Measurements from ENCODE around the gene CBLIF. TPM values are rescaled to one million over a fixed set of nuclear protein-coding genes. Genes with fewer than 3 reads are reported as not detected.
"Not testable (repeated sequence)": the region's sequence is repeated elsewhere in the genome, so short reads cannot be mapped to it uniquely, and the experiment has no call there.

Gene CBLIF
- total RNA-seq, 1 donor from 2014 or later, result not detected

- Histone ChIP-seq H3K27me3 (ENCODE audit: low read depth) (no peaks in the 10 kb centered on the region), H3K4me1 (no peaks in the 10 kb centered on the region), H3K9me3 (no peaks in the 10 kb centered on the region), H3K36me3 (no peaks in the 10 kb centered on the region), H3K27ac (no peak overlapping the region), H3K4me3 (no peak overlapping the region)
- ATAC-seq (no peak), DNase-seq (no peak)
- no peak for TF ChIP-seq CTCF (IDR thresholded peaks at IDR 0.05)
- intact Hi-C loops (cut with DNase I), result no loop called here
These were observed 14.4 kb upstream of the CBLIF start for GRCh38 chr11:59859673-59860072.

DNA sequence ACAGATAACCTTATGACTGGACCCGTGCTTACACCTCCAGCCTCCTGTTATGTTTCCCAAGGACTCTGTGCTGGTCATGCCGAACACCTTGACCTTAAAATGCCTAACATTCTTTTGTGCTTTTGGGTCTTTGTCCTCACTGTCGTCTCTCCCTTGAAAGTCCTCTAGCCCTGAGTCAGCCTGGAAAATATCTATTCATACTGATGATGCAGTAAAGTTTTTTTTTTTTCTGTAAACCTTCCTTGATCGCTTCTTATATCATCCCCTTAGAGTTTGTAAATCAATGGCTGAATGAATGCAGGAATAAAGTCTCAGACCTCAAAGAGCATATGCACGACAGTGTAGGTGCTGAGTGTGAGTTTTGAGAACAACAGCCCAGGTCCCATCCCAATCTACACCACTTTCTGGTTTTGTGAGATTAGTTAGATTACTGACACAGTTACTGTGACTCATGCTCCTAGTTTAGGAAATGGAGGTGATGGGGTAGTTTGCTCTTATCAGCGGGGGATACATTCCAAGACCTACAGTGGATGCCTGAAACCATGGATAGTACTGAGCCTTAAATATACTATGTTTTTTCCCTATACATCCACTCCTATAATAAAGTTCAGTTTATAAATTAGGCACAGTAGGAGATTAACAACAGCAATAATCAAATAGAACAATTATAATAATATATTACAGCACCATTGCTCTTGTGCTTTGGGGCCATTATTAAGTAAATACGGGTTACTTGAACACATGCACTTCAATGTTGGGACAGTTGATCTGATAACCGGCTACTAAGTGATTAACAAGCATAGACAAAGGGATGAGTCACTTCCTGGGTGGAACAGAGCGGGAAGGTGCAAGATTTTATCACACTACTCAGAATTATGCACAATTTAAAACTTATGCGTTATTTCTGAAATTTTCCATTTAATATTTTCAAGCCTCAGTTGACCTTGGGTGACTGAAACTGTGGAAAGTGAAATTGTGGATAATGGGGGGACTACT, 12.4 kb upstream of the CBLIF start:
- TF ChIP-seq CTCF (IDR thresholded peaks at IDR 0.05), result no peak

DNA sequence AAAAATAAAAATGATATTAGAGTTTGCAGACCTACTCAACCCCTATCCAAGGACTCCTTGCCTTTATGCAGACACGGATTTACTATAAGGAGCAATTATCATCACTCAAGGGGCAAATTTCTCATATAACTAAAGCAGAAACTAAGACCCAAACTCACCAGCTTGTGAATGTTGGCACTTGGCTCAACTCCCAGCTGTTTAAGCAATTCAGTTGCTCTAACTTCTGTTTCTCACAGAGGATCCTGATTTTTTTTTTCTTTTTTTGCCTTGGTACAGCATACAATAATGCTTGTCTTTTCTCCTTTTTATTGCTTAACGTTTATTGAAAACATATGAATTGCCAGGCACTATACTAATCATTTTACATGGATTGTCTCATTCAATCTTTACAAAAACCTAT, 9.6 kb upstream of the CBLIF start:
- TF ChIP-seq CTCF (IDR thresholded peaks at IDR 0.05), result no peak
- Histone ChIP-seq H3K4me3 (no peak overlapping the region), H3K27ac (no peak overlapping the region), H3K4me1 (no peaks in the 10 kb centered on the region), H3K36me3 (no peaks in the 10 kb centered on the region), H3K27me3 (ENCODE audit: low read depth) (no peaks in the 10 kb centered on the region), H3K9me3 (no peaks in the 10 kb centered on the region)
- intact Hi-C loops (cut with DNase I), result no loop called here
- no peak for DNase-seq
- ATAC-seq, result no peak

More for the DNA sequence above, 12.4 kb upstream of the CBLIF start:
- peak in 1 of 2 donors; percentile 25 for ATAC-seq
- intact Hi-C loops (cut with DNase I), result no loop called here
- no peaks in the 10 kb centered on the region for H3K9me3 ChIP-seq
- no peaks in the 10 kb centered on the region for H3K4me1 ChIP-seq
- H3K27me3 ChIP-seq (ENCODE audit: low read depth), result no peaks in the 10 kb centered on the region
- H3K4me3 ChIP-seq, result no peak overlapping the region
- H3K27ac ChIP-seq, result no peak overlapping the region
- DNase-seq, result no peak
- H3K36me3 ChIP-seq, result no peaks in the 10 kb centered on the region

DNA sequence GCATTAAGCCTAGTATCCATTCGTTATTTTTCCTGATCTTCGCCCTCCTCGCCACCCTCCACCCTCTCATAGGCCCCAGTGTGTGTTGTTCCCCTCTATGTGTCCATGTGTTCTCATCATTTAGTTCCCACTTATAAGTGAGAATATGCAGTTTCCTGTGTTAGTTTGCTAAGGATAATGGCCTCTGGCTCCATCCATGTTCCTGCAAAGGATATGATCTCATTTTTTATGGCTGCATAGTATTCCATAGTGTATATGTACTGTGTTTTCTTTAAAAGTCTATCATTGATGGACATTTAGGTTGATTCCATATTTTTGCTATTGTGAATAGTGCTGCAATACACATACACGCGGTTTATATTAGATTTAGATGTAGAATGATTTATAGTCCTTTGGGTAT, 6.1 kb upstream of the CBLIF start:
- H3K27me3 ChIP-seq (ENCODE audit: low read depth); ATAC-seq; H3K4me3 ChIP-seq; H3K9me3 ChIP-seq; H3K27ac ChIP-seq; H3K4me1 ChIP-seq; H3K36me3 ChIP-seq; DNase-seq; intact Hi-C loops (cut with DNase I): not testable (repeated sequence)

DNA sequence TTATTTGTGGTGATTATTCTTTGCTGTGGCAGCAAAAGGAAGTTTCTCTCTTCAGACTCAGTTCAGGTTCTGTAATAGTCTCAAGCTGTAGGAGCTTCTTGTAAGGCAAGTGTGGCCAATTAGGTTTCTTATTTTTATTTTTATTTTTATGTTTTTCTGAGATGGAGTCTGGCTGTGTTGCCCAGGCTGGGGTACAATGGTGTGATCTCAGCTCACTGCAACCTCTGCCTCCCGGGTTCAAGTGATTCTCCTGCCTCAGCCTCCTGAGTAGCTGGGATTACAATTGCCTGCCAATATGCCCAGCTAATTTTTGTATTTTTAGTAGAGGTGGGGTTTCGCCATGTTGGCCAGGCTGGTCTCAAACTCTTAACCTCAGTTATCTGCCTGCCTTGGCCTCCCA, 4.3 kb upstream of the CBLIF start:
- H3K4me3 ChIP-seq; intact Hi-C loops (cut with DNase I); H3K4me1 ChIP-seq; DNase-seq; ATAC-seq; H3K27me3 ChIP-seq (ENCODE audit: low read depth); H3K27ac ChIP-seq; H3K9me3 ChIP-seq; H3K36me3 ChIP-seq: not testable (repeated sequence)

- Histone ChIP-seq H3K4me1 (no peaks in the 10 kb centered on the region), H3K4me3 (no peak overlapping the region), H3K27me3 (ENCODE audit: low read depth) (no peaks in the 10 kb centered on the region), H3K27ac (no peak overlapping the region), H3K36me3 (no peaks in the 10 kb centered on the region), H3K9me3 (no peaks in the 10 kb centered on the region)
- TF ChIP-seq CTCF (IDR thresholded peaks at IDR 0.05), result no peak
- DNase-seq (no peak), ATAC-seq (peak; percentile 42 to 53)
- intact Hi-C loops (cut with DNase I), result no loop called here
These were observed 3.8 kb upstream of the CBLIF start for GRCh38 chr11:59849129-59849528.

GRCh38 chr11:59848439-59848838, 3.1 kb upstream of the CBLIF start:
- intact Hi-C loops (cut with DNase I); H3K27me3 ChIP-seq (ENCODE audit: low read depth); ATAC-seq; H3K4me3 ChIP-seq; DNase-seq; H3K4me1 ChIP-seq; H3K9me3 ChIP-seq; H3K36me3 ChIP-seq; H3K27ac ChIP-seq: not testable (repeated sequence)
